HG03342 (cell line): ENCODE measurements around the gene NELL1.
"Not testable (repeated sequence)": the region's sequence is repeated elsewhere in the genome, so short reads cannot be mapped to it uniquely, and the experiment has no call there.

Experiments used
- ATAC-seq: cut with Tn5 transposase; IDR thresholded peaks from one replicate; pipeline ENCODE4 v1.9.1; 2021; ENCODE audit warnings: mild to moderate bottlenecking, moderate library complexity; ENCODE audit not compliant: unreplicated experiment

Gene NELL1

DNA sequence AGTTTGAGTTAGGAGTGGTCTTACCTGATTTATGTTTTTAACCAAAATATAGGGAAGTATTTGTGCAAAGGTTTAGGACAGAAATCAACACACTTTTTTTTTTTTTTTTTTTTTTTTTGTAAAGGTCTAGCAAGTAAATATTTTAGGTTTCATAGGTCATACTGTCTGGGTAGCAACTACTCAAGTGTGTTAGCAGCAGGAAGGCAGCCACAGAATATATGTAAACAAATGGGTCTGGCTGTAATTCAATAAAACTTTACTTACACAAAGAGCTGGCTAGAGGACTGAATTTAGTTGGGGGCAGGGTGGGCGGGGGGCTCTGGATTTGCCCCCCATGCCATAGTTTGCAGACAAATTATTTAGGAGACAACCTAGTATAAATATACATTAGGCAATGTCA, 510.4 kb downstream of the NELL1 start:
- no peak for ATAC-seq

DNA sequence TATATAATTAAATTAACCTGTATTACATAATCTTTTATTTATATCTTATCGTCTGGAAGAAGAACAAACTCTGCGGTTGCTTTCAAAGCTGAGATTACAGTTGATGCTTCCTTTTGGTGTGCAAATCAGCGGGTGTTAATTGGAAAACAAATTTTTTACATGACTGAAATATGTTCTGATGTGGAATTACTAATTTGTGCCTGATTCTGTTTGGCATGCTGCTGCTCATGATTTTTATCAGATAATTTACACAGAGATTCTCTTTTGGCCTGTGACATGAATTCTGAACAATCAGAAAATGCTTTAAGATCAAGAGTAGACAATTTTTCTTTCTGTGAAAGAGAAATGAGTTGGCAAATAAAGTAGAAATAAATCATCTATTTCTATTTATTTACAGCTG, 510.8 kb downstream of the NELL1 start:
- no peak for ATAC-seq

DNA sequence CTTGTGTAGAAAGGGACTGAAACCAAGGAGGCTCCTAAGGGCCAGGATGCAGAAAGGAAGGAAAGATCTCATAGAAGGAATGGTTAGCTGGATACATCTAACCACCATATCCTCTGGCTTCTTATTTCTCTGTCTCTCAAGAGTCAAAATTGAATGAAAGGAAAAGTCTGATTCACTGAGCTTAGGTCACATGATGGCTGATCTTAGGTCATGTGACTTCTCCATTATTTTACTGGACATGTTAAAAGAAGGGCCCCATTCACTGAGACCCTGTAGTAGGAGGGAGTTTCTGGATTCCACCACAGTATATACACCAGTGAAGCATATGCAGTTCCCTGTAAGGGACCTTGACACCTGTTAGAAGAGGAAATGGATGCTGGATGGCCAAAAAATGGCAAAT, 516.6 kb downstream of the NELL1 start:
- ATAC-seq, result no peak

DNA sequence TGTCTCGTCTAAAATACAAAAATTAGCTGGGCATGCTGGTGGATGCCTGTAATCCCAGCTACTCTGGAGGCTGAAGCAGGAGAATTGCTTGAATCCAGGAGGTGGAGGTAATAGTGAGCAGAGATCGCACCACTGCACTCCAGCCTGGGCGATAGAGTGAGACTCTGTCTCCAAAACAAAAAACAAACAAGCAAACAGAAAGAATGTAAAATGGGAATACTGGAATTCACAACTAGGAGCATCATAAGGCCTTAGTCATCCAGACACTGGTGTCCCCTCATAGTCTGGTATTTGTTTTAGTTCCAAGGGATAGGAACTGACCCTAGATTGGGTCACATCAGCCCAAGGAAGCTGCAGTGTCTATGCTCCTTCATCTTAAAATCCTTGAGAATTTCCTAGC, 520.8 kb downstream of the NELL1 start:
- ATAC-seq, result no peak

DNA sequence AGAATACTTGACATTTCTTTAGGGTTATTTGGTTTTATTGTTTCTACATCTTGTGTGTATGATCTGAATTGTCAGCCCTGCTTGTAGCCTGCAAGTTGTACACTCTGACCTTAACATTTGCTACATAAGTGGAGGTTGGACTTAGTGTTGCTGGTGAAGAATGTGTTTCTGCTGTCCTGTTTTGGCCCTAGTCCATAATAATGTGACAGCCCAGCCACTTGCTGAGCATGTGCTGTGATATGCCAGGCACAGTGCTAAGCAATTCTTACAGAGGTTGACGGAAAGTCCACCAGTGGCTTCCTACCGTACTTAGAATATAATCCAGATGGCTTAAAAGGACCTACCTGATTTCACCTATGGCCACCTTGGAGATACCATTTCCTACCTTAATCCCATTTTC, 526.6 kb downstream of the NELL1 start:
- ATAC-seq, result no peak

DNA sequence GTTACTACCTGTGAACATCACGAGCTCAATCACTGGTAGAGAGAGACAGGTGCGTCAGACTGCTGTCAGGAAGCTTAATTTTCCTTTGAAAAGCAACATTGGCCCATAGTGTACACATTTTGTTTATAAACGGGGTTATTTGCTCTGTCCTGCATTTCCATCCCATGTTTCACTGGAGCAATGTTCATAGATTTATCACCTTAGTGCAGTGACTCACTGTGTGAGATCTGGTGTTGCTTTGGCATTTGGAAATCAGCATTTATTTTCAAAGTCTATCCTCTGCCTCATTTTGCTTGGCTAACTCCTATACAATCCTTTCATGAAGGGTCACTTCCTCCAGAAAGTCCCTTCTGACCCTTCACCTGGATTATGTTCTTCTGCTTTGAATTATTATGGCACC, 529.1 kb downstream of the NELL1 start:
- ATAC-seq, result no peak

DNA sequence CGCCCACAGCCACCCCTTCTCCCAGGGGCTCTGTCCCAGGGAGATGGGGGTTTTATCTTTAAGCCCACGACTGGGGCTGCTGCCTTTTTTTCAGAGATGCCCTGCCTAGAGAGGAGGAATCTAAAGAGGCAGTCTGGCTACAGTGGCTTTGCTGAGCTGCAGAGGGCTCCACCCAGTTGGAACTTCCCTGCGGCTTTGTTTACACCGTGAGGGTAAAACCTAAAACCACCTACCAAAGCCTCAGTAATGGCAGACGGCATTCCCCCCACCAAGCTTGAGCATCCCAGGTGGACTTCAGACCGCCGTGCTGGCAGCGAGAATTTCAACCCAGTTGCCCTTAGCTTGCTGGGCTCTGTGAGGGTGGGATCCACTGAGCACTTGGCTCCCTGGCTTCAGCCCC, 535.8 kb downstream of the NELL1 start:
- ATAC-seq, result no peak

DNA sequence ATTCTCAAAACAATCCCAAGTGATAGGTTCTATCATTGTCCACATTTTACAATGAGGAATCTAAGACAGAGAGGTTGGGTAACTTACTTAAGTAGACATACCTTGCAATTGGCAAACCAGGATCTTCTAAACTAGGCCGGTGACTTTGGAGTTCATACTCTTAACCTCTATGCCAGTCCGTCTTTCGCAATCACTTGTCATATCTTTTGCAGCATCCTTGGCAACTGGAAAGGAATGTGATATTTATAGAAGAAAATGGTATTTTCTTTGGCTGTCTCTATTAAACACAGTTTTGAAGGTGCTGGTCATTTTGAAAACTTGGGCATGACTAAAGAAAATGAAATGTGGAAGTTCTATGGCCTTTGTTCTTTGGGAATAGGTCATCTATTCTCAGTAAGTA, 556.5 kb downstream of the NELL1 start:
- ATAC-seq, result no peak

DNA sequence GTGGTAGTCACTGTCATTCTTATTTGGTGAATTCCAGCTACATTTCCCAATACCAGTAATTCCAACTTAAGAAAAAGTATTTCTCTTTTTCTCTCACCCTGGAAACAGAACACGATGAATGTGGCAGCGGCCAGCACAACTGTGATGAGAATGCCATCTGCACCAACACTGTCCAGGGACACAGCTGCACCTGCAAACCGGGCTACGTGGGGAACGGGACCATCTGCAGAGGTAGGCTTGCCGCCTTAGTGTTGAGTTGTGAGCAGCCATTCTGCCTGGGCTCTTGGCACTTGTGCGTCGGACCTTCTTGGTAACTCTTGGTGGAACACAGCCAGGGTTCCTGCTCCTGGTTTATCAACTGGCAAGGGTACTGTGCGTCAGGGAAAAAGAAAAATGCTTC, 559.8 kb downstream of the NELL1 start:
- no peak for ATAC-seq

DNA sequence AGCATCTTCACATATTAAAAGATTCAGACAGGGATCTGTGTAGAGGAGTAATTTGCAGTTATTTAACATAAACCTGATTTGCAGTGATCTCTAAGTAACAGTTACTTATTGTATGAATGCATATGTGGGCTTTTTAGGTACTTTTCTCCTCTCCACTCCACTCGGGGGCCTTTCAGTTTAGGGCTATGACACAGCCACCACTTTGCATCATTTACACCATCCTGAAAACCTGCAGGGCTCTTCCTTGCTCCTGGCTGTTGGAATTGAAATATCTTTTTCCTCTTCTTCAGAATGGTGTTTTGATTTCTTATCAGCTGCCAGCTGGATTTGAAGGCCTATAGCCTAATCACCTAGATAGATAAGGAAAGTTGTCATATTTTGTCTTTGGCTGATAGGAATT, 580.8 kb downstream of the NELL1 start:
- no peak for ATAC-seq

DNA sequence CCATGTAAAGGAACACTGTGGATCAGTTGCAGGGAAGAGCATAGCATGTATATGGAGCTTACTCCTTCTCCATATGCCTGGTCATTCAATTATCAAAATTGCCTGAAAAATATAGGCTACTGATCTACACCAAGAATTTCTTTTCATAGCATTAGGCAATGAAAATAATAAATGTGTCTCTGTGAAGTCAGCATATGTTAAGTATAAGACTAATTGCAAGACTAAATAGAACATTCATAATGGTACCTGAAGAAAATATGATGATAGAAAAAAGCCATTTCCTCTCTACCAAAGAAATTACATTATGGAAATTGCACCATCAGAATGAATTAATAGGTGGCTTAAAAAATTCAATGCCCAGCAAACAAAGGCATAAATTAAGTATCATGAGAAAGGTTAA, 584.7 kb downstream of the NELL1 start:
- ATAC-seq, result no peak

DNA sequence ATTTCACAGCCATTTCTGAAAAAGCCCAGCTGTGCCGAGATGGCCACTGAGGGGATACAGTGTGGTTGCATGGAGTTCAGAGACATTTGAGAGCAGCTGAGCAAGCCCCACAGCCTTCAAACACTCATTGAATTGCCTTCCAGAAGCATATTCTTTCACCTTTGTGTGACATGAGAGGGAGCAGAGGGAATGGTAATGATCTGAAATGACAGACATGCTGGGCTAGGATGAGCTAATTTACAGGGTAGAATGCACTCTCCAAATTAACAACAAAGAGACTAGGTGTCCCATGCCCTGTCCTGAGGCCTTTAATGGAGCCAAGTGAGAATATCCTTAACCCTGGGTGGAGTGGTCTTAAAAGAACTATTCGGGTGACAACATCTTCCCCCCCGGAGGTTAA, 585.4 kb downstream of the NELL1 start:
- ATAC-seq, result no peak

DNA sequence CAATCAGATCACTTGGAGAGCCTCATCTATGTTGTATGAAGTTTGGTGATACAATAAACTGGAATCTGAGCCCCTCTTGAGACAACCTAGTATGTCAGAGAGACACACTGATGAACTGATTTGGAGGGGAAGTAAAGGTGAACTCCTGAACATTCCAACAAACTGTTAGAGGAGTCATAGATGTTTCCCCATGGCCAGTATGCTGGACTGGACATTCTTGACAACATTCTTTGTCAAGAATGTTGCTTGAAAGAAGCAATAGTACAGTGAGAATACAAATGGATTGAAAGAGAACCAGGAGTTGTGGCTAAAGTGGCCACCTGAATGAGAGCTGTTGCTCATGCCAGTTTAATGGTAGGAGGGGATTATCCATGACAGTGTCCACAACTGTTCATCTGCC, 588.1 kb downstream of the NELL1 start:
- ATAC-seq, result no peak

DNA sequence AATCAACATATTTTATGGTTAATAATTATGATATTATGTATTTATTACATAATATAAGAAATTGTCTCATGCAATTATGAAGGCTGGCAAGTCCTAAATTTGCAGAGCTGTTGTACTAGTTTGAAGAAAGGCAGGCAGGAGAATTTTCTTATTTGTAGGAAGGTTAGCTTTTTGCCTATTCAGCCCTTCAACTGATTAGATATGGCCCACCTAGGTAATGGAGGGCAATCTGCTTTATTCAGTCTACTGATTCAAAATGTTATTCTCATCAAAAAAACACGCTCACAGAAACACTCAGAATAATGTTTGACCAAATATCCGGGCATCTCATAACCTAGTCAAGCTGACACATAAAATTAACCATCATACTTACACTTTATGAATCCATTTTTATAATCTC, 589.0 kb downstream of the NELL1 start:
- ATAC-seq, result no peak

DNA sequence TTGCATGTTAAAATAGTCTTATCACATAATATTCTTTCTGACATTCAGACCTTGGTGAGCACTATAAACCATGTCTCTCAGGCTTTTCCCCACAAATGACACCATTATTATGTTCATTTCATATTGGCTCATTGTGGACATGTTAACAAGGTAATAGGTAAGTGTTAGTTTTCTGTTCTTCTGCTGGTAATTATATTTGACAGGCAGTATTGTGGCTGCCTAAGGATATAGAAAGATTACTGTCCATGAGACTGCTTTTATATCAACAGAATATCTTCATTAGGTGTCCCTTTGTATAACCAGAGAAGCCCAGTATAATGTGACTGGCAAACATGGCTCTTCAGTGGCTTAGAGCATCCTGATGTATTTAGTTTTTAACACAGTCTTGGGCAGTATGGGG, 590.7 kb downstream of the NELL1 start:
- no peak for ATAC-seq

DNA sequence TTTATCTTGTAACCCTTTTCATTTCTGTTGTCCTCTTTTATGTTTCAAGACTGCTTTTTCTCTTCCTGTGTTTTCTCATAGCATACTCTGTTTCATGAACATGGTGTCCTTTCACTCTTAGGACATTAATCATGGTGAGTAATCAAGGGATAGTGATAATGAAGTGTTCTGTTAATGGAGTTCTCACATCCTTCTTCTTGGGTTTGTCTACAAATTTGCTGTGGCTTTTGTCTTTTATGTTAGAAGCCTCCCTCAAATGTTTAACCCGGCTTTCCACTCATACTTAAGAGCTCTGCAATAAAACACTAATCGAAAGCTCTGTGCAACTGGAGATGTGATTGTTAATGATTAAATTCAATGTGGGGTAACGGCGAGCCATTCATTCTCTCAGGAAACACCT, 593.6 kb downstream of the NELL1 start:
- no peak for ATAC-seq

DNA sequence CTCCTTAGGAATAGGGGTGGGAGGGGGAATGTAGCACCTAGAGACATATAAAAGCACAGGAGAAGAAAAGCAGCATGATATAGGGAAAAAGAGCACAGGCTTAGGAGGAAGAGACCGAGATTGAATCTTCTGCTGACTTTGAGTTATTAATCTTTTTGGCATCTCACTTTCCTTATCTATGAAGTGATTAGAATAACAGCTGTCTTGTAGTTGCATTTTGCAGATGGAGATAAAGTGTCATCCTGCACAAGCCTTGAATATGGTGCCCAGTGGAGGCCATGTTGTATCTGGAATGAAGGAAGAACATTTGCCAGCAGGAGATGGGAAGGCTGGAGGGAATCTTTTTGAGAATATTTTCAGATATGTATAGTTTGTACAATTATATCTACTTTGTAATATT, 594.7 kb downstream of the NELL1 start:
- no peak for ATAC-seq

DNA sequence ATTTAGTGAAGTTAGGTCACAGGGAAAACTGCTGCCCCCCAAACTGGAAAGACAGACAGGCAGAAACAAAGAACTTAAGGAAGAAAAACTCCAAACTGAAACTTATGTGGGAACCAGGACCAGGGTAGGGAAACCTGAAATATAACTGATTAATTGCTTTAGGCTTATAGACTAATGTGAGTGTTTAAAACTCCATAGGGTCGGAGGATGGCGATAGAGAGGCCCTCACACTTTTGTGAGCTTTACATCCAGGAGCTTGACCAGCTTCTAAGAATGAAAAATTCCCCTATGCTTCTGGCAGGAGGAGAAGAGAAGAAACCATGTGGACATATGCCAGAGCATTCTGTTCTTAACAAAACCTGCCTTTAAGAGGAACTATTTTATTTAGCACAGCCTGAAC, 598.6 kb downstream of the NELL1 start:
- ATAC-seq, result no peak

DNA sequence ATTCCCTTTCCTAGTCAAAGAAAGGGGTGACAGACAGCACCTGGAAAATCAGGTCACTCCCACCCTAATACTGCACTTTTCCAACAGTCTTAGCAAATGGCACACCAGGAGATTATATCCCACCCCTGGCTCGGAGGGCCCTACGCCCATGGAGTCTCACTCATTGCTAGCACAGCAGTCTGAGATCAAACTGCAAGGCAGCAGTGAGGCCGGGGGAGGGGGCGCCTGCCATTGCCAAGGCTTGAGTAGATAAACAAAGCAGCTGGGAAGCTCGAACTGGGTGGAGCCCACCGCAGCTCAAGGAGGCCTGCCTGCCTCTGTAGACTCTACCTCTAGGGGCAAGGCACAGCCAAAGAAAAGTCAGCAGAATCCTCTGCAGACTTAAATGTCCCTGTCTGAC, 602.8 kb downstream of the NELL1 start:
- not testable (repeated sequence) for ATAC-seq

DNA sequence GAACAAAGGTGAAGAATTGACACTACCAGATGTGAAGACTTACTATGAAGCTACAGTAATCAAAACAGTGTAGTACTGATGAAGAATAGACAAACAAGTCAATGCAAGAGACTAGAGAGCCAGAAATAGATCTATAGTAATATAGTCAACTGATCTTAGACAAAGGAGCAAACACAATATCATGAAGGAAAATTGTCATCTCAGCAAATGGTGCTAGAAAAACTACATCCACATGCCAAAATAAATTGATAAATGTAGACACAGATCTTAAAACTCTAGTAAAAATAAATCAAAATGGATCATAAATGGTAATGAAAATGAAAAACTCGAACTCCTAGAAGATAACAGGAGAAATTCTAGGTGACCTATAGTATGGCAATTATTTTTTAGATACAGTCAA, 609.5 kb downstream of the NELL1 start:
- no peak for ATAC-seq

DNA sequence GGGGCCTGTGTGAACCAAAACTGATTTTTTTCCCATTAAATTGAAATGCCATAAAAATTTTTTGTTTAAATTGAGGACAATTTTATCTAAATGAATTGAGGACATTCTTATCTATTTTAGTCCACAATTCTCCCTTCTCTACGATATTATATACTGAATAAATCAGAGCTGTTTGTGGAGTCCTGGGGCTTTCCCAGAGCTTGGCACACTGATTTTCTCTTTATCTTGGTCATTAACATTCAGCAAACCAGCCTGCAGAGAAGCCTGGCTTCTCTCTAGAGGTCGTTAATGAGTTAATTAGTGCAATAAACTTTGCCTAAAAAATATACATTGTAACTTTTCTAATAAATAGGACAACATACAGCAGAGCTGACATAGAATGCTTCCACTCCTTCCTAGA, 615.7 kb downstream of the NELL1 start:
- ATAC-seq, result no peak

DNA sequence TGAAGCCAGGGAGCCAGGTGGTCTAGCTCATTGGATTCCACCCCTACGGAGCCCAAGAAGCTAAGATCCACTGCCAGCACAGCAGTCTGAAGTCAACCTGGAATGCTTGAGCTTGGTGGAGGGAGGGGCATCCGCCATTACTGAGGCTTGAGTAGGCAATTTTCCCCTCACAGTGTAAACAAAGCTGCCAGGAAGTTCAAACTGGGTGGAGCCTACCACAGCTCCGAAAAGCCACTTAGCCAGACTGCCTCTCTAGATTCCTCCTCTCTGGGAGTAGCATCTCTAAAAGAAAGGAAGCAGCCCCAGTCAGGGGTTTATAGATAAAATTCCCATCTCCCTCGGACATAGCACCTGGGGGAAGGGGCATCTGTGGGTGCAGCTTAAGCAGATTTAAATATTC, 620.3 kb downstream of the NELL1 start:
- ATAC-seq, result no peak

DNA sequence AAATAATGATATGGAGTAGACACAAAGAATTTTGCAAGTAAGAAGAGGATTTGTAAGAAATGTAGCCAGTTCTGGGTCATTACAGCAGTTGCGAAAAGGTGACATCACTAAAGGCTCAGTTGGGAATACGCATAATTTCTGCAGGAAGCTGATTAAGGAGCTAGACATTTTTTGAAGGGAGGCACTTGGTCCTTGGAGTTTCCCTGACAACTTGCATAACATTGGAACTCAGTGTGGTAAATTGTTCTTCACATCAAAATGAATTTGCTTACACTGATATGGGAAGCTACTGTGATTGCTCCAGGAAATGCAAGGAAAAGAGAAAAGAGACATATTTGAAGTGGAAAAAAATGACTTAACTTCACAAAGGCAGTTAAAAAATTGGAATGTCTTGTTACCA, 626.1 kb downstream of the NELL1 start:
- ATAC-seq, result no peak

DNA sequence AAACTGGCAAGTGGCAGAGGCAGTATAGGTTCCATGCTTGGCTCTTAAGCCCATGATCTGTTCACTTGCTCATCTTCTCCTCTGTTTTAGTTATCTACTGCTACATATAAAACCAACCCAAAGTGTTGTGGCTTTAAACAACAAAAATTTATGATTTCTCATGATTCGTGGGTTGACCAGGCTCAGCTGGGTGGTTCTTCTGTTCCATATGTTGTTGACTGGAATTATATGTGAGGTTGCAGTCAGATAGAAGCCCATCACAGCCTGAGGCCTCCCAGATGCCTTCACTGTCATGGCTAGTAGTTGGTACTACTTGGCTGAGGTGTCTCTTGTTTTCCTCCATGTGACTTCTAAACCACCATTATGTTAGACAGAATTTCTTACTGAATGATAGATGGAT, 632.6 kb downstream of the NELL1 start:
- no peak for ATAC-seq
